ENCODE results near the gene FKBP14. TPM values are rescaled to one million over a fixed set of nuclear protein-coding genes. Genes with fewer than 3 reads are reported as not detected.

Gene FKBP14
- total and polyA plus RNA-seq, 12 donors, result 3.0 to 16.0 (median 13.1) TPM

DNA sequence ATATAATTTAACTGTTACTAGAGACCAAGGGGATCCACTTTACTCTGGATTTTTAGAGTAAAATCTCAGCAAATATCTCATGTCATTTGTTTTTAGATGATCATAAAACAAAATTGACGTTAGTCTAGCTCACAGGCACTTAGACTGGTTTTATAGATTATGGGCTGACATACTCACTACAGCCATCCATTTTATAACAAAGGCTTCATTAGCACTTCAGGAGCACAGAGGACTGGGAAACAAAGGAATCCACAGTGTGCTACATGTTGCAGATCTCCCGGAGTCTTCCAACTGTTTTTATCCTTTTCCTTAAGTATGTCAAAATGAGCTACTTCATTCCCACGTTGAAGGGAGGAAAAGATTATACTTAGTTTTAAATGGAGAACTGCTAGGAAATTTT is 21.0 kb downstream of the FKBP14 start:
- DNase-seq (no peak), ATAC-seq (no peak)
- H3K27ac ChIP-seq, result no peak overlapping the region
- no peaks in the 10 kb centered on the region for H3K27me3 ChIP-seq
- no peak overlapping the region for H3K4me3 ChIP-seq
- H3K9me3 ChIP-seq, result no peaks in the 10 kb centered on the region
- H3K36me3 ChIP-seq, result no peaks in the 10 kb centered on the region
- no peaks in the 10 kb centered on the region for H3K4me1 ChIP-seq
- no peak for TF ChIP-seq CTCF (IDR thresholded peaks at IDR 0.05)
- WGBS, 2 donors, result 56 to 68% methylated on average over 3 of the region's 3 CpGs
- intact Hi-C loops (cut with DNase I), result no loop called here

- intact Hi-C loops (cut with DNase I), result no loop called here
- no peaks in the 10 kb centered on the region for H3K4me1 ChIP-seq
- H3K9me3 ChIP-seq, result no peaks in the 10 kb centered on the region
- WGBS, 2 donors, result 69 to 78% methylated on average over 6 of the region's 6 CpGs
- no peak for ATAC-seq
- H3K4me3 ChIP-seq, result no peak overlapping the region
- DNase-seq, result no peak
- H3K27ac ChIP-seq, result no peak overlapping the region
- H3K36me3 ChIP-seq, result no peaks in the 10 kb centered on the region
- H3K27me3 ChIP-seq, result no peaks in the 10 kb centered on the region
- TF ChIP-seq CTCF (IDR thresholded peaks at IDR 0.05), result no peak
Measured at GRCh38 chr7:30003098-30003497, 23.4 kb downstream of the FKBP14 start.

- 97% methylated on average over 2 of the region's 2 CpGs for WGBS, 2 donors
- H3K4me1 ChIP-seq, result no peaks in the 10 kb centered on the region
- H3K9me3 ChIP-seq, result peaks cover 0 to 1% (median 0%) of the 10 kb centered on the region in 11 donors
- no peaks in the 10 kb centered on the region for H3K36me3 ChIP-seq
- no peak overlapping the region for H3K27ac ChIP-seq
- intact Hi-C loops (cut with DNase I), result no loop called here
- no peak for ATAC-seq
- H3K4me3 ChIP-seq, result no peak overlapping the region
- no peak for TF ChIP-seq CTCF (IDR thresholded peaks at IDR 0.05)
- no peaks in the 10 kb centered on the region for H3K27me3 ChIP-seq
- DNase-seq, result no peak
Measured at GRCh38 chr7:30001998-30002397, 24.5 kb downstream of the FKBP14 start.

DNA sequence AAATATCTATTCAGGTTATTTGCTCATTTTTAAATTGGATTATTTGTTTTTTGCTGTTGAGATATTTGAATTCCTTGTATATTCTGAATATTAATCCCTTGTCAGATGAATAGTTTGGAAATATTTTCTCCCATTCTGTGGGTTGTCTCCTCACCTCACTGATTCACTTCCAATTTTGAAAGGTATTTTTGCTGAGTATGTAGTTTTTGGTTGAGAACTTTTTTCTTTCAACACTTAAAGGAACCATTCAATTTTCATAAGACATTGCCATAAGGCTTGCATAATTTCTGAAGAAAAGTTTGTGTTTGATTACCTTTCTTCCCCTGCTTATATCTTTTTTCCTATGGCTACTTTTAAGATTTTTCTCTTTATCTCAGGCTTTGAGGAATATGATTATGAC is 28.0 kb downstream of the FKBP14 start:
- no peaks in the 10 kb centered on the region for H3K36me3 ChIP-seq
- H3K27me3 ChIP-seq, result no peaks in the 10 kb centered on the region
- H3K4me1 ChIP-seq, result no peaks in the 10 kb centered on the region
- no peak for TF ChIP-seq CTCF (IDR thresholded peaks at IDR 0.05)
- H3K4me3 ChIP-seq, result no peak overlapping the region
- peaks cover 0 to 30% (median 23%) of the 10 kb centered on the region in 11 donors for H3K9me3 ChIP-seq
- H3K27ac ChIP-seq, result no peak overlapping the region
- intact Hi-C loops (cut with DNase I), result no loop called here
- DNase-seq (no peak), ATAC-seq (no peak)

DNA sequence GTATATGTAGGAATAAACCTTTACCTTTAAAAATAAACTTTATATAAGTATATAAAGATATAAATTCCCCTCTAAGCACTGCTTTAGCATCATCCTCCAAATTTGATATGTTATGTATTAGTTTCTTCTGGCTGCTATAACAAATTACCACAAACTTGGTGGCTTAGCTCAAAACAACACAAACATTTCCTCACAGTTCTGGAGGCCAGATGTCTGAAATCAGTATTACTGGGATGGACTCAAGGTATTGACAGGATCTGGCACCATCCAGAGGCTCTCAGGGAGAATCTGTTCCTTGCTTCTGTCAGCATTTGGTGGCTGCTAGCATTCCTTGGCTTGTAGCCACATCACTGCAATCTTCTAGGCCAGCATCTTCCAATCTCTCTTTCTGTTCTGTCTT is 30.2 kb downstream of the FKBP14 start:
- H3K27me3 ChIP-seq, result peaks cover 0 to 9% (median 0%) of the 10 kb centered on the region in 7 donors
- DNase-seq (no peak), ATAC-seq (no peak)
- intact Hi-C loops (cut with DNase I), result no loop called here
- no peak for TF ChIP-seq CTCF (IDR thresholded peaks at IDR 0.05)
- no peaks in the 10 kb centered on the region for H3K4me1 ChIP-seq
- H3K4me3 ChIP-seq, result no peak overlapping the region
- no peaks in the 10 kb centered on the region for H3K36me3 ChIP-seq
- H3K9me3 ChIP-seq, result peaks cover 0 to 43% (median 32%) of the 10 kb centered on the region in 11 donors
- H3K27ac ChIP-seq, result no peak overlapping the region
